NK-92 treated with Interleukin-12 subunit alpha and Interleukin-12 subunit beta, amount 100 ng/mL, for 24 hours (cell line): ENCODE data around the gene BRAT1.

ENCODE experiments used
- DNase-seq: peaks from one replicate; lab custom pipeline; 2025; lab: John Stamatoyannopoulos, UW

BRAT1 gene

GRCh38 chr7:2495418-2496299 lies 59.7 kb downstream of the BRAT1 start:
- no peak for DNase-seq

GRCh38 chr7:2494191-2495130 lies 60.9 kb downstream of the BRAT1 start:
- DNase-seq, result no peak

- no peak for DNase-seq
Measured at GRCh38 chr7:2493205-2494164, 61.8 kb downstream of the BRAT1 start.

- DNase-seq, result no peak
Measured at GRCh38 chr7:2492038-2492437, 63.3 kb downstream of the BRAT1 start.

- no peak for DNase-seq
Measured at GRCh38 chr7:2490181-2490651, 65.1 kb downstream of the BRAT1 start.

GRCh38 chr7:2488681-2489080 lies 66.6 kb downstream of the BRAT1 start:
- DNase-seq, result no peak

GRCh38 chr7:2488272-2488645 lies 67.1 kb downstream of the BRAT1 start:
- DNase-seq, result no peak
